Esophagus squamous epithelium (tissue), 5 donors: ENCODE measurements around the gene TRIP13. TPM values are rescaled to one million over a fixed set of nuclear protein-coding genes. Genes with fewer than 3 reads are reported as not detected.
"Not testable (repeated sequence)": the region's sequence is repeated elsewhere in the genome, so short reads cannot be mapped to it uniquely, and the experiment has no call there.

ENCODE experiments used
- DNase-seq: peaks from one replicate; lab custom pipeline; 2025; lab: John Stamatoyannopoulos, UW
- H3K27ac ChIP-seq, 4 donors: fragments of 200-600 bp; sonication (generic); one replicate each; pipeline ENCODE4 v1.5.1; 2016 to 2019; ENCODE audit warnings: mild to moderate bottlenecking in 1 of 4
- H3K27me3 ChIP-seq, 4 donors: fragments of 200-600 bp; sonication (generic); 1 replicate in 3 of 4; 2 replicates in 1 of 4; pipeline versions ENCODE4 v1.5.1 to v1.6.0; 2017 to 2021; ENCODE audit warnings: antibody characterized with exemption in 1 of 4
- H3K36me3 ChIP-seq, 3 donors: fragments of 200-600 bp; sonication (generic); one replicate each; pipeline ENCODE4 v1.5.1; 2016 to 2019
- H3K4me1 ChIP-seq, 3 donors: fragments of 200-600 bp; sonication (generic); one replicate each; pipeline ENCODE4 v1.5.1; 2017 to 2019
- H3K4me3 ChIP-seq, 4 donors: fragments of 200-600 bp; sonication (generic); 1 replicate in 3 of 4; 2 replicates in 1 of 4; pipeline ENCODE4 v1.5.1; 2016 to 2019; ENCODE audit warnings: mild to moderate bottlenecking in 2 of 4, moderate library complexity in 1 of 4
- H3K9me3 ChIP-seq, 3 donors: fragments of 200-600 bp; sonication (generic); one replicate each; pipeline ENCODE4 v1.5.1; 2016 to 2019
- POLR2A ChIP-seq, 4 donors: fragments of 450-650 bp; IDR thresholded peaks; one replicate each; pipeline ENCODE4 v1.6.1; 2017; ENCODE audit warnings: antibody characterized with exemption in 4 of 4, mild to moderate bottlenecking in 4 of 4, moderate library complexity in 3 of 4
- WGBS, 2 donors: methylation state at CpG; one replicate each; pipeline ENCODE4 v1.1.5; 2018; 5-methylcytosine and 5-hydroxymethylcytosine counted together
- intact Hi-C: fragments of 100-400 bp; cut with DNase I; formaldehyde crosslinking; loops from one replicate; pipeline ENCODE4 v1.15.0; 2022
- total RNA-seq, 4 donors: library from RNA; depleted of rRNA; stranded (reverse); fragments of >200 nt; gene quantifications; one replicate each; pipeline ENCODE4 v1.1.0, GENCODE V29; 2016
- TF ChIP-seq, protein P1 (sequence below), 6 experiments: fragments of 450-650 bp in 4 of 6; fragments of 200-600 bp in 2 of 6; sonication (generic) in 2 of 6; IDR thresholded peaks; one replicate each; pipeline ENCODE4 v1.5.1; 2016 to 2019; ENCODE audit warnings: antibody characterized with exemption in 6 of 6, mild to moderate bottlenecking in 4 of 6, moderate library complexity in 4 of 6
- donor health status: DM: yes; HTN: yes; CAD: no.

The TRIP13 gene
- total RNA-seq, 4 donors from 2014 or later: 3.2 to 17.7 (median 9.5) TPM

DNA sequence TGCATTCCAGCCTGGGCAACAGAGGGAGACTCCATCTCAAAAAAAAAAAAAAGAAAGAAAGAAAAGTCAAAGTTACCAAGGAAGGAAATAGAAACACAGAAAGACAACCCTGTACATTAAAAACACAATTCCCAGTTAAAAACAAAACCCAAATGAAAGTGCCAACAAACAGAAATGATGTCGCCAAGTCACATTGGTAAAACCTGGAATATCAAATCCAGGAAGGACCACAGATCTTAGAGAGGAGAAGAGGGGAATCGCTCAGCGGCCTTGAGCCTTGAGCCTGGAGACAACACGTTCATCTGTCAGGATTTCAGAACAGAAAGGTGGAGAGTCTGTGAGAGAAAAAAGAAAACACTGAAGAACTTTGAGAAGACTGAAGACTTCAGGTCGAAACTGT lies 40.7 kb upstream of the TRIP13 start:
- Histone ChIP-seq H3K9me3 (no peaks in the 10 kb centered on the region), H3K36me3 (no peaks in the 10 kb centered on the region), H3K4me3 (no peak overlapping the region), H3K27ac (no peak overlapping the region), H3K4me1 (peaks cover 10 to 21% (median 14%) of the 10 kb centered on the region in 3 donors), H3K27me3 (peaks cover 0 to 45% (median 0%) of the 10 kb centered on the region in 4 donors)
- TF ChIP-seq POLR2A (IDR thresholded peaks at IDR 0.05): no peak
- TF ChIP-seq, protein P1, sequence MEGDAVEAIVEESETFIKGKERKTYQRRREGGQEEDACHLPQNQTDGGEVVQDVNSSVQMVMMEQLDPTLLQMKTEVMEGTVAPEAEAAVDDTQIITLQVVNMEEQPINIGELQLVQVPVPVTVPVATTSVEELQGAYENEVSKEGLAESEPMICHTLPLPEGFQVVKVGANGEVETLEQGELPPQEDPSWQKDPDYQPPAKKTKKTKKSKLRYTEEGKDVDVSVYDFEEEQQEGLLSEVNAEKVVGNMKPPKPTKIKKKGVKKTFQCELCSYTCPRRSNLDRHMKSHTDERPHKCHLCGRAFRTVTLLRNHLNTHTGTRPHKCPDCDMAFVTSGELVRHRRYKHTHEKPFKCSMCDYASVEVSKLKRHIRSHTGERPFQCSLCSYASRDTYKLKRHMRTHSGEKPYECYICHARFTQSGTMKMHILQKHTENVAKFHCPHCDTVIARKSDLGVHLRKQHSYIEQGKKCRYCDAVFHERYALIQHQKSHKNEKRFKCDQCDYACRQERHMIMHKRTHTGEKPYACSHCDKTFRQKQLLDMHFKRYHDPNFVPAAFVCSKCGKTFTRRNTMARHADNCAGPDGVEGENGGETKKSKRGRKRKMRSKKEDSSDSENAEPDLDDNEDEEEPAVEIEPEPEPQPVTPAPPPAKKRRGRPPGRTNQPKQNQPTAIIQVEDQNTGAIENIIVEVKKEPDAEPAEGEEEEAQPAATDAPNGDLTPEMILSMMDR (IDR thresholded peaks at IDR 0.05): no peak
- 30 to 48% methylated on average over 5 of the region's 5 CpGs for WGBS, 2 donors
- intact Hi-C loops: no loop called here
- DNase-seq: no peak

DNA sequence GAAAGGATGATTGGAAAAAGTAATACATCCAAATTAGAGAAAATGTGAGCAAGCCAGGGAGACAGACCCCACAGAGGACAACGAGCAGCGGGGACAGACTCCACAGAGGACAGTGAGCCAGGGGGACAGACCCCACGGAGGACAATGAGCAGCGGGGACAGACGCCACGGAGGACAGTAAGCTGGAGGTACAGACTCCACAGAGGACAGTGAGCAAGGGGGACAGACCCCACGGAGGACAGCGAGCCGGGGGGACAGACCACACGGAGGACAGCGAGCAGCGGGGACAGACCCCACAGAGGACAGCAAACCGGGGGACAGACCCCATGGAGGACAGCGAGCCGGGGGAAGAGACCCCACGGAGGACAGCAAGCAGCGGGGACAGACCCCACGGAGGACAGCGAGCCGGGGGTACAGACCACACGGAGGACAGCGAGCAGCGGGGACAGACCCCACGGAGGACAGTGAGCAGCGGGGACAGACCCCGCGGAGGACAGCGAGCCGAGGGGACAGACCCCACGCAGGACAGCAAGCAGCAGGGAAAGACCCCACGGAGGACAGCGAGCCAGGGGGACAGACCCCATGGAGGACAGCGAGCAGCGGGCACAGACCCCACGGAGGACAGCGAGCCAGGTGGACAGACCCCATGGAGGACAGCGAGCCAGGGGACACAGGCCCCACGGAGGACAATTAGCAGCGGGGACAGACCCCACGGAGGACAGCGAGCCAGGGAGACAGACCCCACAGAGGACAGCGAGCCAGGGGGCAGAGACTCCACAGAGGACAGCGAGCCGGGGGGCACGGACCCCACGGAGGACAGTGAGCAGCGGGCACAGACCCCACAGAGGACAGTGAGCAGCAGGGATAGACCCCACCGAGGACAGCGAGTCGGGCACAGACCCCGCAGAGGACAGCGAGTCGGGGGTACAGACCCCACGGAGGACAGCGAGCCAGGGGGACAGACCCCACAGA lies 40.0 kb upstream of the TRIP13 start:
- no peaks in the 10 kb centered on the region for H3K9me3 ChIP-seq
- H3K36me3 ChIP-seq: no peaks in the 10 kb centered on the region
- H3K27me3 ChIP-seq: peaks cover 0 to 45% (median 0%) of the 10 kb centered on the region in 4 donors
- intact Hi-C loops: no loop called here
- H3K4me1 ChIP-seq: peaks cover 10 to 21% (median 14%) of the 10 kb centered on the region in 3 donors
- no peak for DNase-seq
- 88 to 89% methylated on average over 49 to 51 of the region's 55 CpGs for WGBS, 2 donors
- no peak overlapping the region for H3K27ac ChIP-seq
- no peak overlapping the region for H3K4me3 ChIP-seq
- no peak for TF ChIP-seq POLR2A (IDR thresholded peaks at IDR 0.05)
- TF ChIP-seq, protein P1 (IDR thresholded peaks at IDR 0.05): no peak

DNA sequence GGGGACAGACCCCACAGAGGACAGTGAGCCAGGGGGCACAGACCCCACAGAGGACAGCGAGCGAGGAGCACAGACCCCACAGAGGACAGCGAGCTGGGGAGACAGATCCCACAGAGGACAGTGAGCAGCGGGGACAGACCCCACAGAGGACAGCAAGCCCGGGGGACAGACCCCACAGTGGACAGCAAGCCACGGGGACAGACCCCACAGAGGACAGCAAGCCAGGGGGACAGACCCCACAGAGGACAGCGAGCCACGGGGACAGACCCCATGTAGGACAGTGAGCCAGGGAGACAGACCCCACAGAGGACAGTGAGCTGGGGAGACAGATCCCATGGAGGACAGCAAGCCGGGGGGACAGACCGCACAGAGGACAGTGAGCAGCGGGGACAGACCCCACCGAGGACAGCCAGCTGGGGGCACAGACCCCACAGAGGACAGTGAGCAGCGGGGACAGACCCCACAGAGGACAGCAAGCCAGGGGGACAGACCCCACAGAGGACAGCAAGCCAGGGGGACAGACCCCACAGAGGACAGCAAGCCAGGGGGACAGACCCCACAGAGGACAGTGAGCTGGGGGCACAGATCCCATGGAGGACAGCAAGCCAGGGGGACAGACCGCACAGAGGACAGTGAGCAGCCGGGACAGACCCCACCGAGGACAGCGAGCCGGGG lies 39.1 kb upstream of the TRIP13 start:
- intact Hi-C loops: not testable (repeated sequence)
- peaks cover 0 to 45% (median 0%) of the 10 kb centered on the region in 4 donors for H3K27me3 ChIP-seq
- 75 to 85% methylated on average over 12 to 18 of the region's 18 CpGs for WGBS, 2 donors

DNA sequence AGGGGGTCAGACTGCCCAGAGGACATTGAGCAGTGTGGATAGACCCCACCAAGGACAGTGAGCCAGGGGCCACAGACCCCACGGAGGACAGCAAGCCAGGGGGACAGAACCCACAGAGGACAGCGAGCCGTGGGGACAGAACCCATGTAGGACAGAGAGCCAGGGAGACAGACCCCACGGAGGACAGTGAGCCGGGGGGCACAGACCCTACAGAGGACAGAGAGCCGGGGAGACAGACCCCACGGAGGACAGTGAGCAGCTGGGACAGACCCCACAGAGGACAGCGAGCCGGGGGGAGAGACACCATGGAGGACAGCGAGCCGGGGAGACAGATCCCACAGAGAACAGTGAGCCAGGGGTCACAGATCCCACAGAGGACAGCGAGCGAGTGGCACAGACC lies 38.5 kb upstream of the TRIP13 start:
- Histone ChIP-seq H3K36me3 (no peaks in the 10 kb centered on the region), H3K4me3 (no peak overlapping the region), H3K4me1 (peaks cover 9 to 20% (median 14%) of the 10 kb centered on the region in 3 donors), H3K27ac (no peak overlapping the region), H3K27me3 (peaks cover 0 to 45% (median 0%) of the 10 kb centered on the region in 4 donors), H3K9me3 (no peaks in the 10 kb centered on the region)
- TF ChIP-seq, protein P1 (IDR thresholded peaks at IDR 0.05): no peak
- TF ChIP-seq POLR2A (IDR thresholded peaks at IDR 0.05): no peak
- intact Hi-C loops: no loop called here
- no peak for DNase-seq
- 72 to 76% methylated on average over 10 to 11 of the region's 13 CpGs for WGBS, 2 donors

More for the DNA sequence above, 39.1 kb upstream of the TRIP13 start:
- H3K4me3 ChIP-seq, H3K9me3 ChIP-seq, H3K27ac ChIP-seq, H3K36me3 ChIP-seq, DNase-seq: not testable (repeated sequence)
- peaks cover 10 to 21% (median 14%) of the 10 kb centered on the region in 3 donors for H3K4me1 ChIP-seq

DNA sequence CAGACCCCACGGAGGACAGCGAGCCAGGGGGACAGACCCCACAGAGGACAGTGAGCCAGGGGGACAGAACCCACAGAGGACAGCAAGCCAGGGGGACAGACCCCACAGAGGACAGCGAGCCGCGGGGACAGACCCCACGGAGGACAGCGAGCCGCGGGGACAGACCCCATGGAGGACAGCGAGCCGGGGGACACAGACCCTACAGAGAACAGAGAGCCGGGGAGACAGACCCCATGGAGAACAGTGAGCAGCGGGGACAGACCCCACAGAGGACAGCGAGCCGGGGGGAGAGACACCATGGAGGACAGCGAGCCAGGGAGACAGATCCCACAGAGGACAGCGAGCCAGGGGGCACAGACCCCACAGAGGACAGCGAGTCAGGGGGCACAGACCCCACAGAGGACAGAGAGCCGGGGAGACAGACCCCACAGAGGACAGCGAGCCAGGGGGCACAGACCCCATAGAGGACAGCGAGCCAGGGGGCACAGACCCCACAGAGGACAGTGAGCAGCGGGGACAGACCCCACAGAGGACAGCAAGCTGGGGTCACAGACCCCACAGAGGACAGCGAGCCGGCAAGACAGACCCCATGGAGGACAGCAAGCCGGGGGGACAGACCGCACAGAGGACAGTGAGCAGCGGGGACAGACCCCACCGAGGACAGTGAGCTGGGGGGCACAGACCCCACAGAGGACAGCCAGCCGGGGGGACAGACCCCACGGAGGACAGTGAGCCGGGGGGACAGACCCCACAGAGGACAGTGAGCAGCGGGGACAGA lies 37.5 kb upstream of the TRIP13 start:
- H3K27ac ChIP-seq: no peak overlapping the region
- peaks cover 0 to 36% (median 0%) of the 10 kb centered on the region in 4 donors for H3K27me3 ChIP-seq
- peaks cover 0 to 11% (median 5%) of the 10 kb centered on the region in 3 donors for H3K4me1 ChIP-seq
- no peak for DNase-seq
- intact Hi-C loops: no loop called here
- H3K36me3 ChIP-seq: peaks cover 0 to 5% (median 0%) of the 10 kb centered on the region in 3 donors
- no peaks in the 10 kb centered on the region for H3K9me3 ChIP-seq
- 82 to 83% methylated on average over 27 to 28 of the region's 32 CpGs for WGBS, 2 donors
- no peak for TF ChIP-seq POLR2A (IDR thresholded peaks at IDR 0.05)
- TF ChIP-seq, protein P1 (IDR thresholded peaks at IDR 0.05): no peak
- no peak overlapping the region for H3K4me3 ChIP-seq
